HG02885 (cell line): ENCODE results near the gene SARM1.
"Not testable (repeated sequence)": the region's sequence is repeated elsewhere in the genome, so short reads cannot be mapped to it uniquely, and the experiment has no call there.

Source experiments
- ATAC-seq: cut with Tn5 transposase; IDR thresholded peaks from one replicate; pipeline ENCODE4 v1.9.1; 2021; ENCODE audit warnings: mild to moderate bottlenecking; ENCODE audit not compliant: unreplicated experiment, poor library complexity

The SARM1 gene

DNA sequence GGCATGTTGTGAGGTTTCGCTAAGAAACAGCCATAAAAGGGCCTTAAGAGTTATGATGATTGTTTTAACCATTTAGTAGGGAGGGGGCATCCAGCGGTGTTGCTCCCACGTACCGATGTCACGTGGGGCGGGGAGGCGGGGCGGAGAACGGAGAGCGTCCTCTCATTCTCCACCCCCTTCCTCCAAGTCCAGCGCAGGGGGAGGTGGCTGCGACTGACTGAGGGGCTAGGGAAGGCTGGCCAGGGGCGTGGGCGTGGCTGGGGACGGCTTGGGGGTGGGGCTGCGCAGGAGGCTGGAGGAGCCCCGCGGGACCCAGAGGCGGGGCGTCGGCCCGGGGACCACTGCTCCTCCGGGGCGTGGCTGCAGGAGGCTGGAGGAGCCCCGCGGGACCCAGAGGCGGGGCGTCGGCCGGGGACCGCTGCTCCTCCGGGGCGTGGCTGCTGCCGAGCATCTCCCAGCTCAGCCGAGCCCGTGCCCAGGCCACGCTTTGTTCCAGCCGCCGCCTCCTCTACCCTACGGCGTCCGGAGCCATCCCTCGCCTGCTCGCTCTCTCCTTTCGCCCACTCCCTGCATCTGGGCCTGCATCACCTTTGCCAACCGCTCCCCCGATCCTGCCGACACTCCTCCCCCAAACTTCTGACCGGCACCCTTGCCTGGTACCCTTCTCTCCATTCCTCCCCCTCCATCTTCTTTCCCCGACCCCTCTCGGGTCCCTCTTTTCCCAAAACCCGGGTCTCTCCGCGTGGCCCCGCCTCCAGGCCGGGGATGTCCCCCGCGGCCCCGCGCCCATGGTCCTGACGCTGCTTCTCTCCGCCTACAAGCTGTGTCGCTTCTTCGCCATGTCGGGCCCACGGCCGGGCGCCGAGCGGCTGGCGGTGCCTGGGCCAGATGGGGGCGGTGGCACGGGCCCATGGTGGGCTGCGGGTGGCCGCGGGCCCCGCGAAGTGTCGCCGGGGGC is at the start of gene SARM1:
Gene SARM1 (plus strand): TSS at position 450 of the 958 bp plus-strand sequence. CDS start 339 bp downstream, at position 789.
- peak; percentile 86 for ATAC-seq

DNA sequence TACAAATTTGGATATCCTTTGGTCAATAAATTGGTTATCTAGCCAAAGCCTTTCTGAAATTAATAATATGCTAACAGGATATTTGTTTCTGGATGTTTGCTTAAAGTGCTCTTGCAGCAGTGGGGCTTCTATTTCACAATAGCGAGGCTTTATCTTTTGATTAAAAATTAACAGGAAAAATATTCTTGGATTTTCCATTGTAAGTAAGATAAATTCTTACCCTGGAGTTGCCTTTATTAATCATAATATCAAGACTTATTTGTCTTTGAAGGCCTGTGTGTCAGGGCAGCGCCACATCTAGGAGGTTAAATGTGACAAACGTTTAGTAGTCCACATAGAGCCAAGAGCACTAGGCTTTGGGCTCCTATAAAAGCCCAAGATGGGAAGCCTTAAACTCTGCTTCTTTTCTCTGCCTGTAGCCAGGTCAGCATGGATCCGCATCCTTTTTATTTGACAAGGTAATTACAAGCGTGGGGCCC is 47.2 kb upstream of the SARM1 start:
- ATAC-seq, result no peak

DNA sequence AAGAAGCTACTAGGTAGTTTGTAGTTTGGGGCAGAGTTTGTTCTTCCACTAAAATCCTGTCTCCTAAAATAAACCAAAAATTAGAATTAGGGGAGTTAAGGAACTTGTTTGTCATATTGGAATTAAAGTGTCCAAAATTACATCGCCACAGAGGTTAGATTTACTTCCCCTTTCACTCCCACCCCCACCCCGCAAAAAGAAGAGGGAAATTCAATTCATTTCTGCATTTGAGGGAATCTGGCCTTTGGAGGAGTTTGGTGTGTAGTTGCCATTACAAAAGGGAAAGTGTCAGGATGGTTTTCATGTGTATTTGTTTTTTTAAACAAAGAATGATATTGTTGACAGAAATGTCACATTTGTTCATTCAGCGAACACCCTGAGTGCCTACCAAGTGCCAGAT is 46.7 kb upstream of the SARM1 start:
- ATAC-seq, result no peak

DNA sequence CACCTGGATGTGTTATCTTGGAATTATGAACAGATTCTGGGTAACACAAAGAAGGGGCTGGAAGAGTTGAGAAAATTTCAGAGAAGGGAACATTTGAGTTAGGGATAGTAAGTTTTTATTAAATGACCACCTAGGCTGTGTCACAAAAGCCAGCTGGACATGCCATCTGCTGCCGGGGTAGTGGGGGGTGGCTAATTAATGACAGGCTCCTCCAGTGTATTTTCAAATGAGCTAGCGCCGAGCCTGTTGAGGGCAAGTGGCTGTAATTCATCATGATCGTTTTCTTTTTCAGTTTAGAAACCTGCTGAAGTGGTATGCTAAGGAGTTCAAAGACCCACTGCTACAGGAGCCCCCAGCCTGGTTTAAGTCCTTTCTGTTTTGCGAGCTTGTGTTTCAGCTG is 46.3 kb upstream of the SARM1 start:
- no peak for ATAC-seq

DNA sequence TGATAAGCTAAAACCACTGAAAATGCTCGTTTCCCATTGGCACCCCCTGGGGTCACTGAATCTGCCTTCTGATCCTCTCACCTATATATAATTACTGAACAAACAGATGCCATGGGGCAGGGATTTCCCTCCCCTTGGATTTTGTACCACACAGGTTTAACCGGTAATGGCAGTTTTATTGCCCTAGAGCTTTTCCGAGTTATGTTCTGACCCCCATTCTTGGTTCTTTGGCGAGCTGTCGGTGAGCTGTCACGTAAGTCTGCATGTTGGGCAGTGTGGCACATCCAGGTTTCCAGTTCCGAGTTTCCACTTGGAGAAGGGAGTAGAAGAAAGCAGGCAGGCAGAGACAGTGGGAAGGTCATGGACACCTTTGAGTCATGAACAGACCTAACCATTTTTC is 45.4 kb upstream of the SARM1 start:
- no peak for ATAC-seq

DNA sequence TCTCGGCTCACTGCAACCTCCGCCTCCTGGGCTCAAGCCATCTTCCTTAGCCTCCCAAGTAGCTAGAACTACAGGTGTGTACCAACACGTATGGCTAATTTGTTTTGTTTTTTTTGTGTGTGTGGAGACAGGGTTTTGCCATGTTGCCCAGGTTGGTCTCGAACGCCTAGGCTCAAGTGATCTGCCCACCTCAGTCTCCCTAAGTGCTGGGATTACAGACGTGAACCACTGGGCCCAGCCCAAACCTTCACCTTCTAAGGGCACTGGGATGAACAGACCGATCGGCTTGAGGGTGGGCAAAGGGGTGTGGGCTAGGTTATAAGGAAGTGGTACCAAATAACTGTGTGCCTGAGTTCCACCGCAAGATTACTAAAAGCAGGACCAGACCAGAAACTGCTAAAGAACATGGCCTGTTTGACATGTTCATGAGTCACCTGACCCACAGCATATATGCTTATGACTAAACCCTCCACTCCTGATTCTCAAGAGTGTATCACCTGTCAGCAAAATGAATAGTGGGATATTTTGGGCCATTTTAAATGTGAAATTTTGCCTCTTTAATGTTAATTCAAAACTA is 44.4 kb upstream of the SARM1 start:
- peak; percentile 69 for ATAC-seq

DNA sequence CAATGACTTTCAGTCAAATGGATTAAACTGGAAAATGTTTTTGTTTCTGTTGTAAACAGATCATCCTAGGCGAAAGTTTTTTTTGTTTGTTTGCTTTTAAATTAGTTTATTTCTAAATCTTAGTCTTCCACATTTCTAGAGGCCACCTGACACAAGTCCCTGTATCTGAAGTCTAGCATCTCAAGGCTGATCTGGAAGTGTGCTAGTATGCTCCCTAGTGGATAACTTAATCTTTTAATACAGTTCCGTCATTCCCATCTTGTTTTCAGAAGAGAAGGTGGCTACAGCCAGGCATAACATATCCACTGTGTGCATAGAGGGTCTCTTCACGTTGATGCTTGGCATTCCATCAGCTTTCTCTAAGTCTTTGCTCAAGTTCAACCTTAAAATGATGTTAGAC is 43.8 kb upstream of the SARM1 start:
- no peak for ATAC-seq

DNA sequence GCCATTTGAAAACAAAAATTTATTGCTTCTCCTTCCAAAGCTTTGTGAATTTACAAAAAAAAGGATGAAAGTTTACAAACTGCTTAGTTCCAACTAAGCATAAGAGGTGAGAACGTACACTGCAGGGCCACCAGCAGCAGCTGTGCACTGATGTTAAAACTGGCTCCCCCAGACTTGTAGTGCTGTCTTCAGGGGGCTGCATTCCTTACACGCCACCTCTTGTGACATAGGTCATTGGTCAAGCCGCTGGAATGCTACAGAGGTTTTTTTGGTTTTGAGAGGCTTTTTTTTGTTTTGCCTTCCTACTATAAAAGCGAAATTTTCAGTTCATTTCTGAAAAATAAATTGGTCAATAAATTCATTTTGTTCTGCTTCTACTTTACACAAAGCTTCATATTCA is 43.2 kb upstream of the SARM1 start:
- ATAC-seq, result no peak

DNA sequence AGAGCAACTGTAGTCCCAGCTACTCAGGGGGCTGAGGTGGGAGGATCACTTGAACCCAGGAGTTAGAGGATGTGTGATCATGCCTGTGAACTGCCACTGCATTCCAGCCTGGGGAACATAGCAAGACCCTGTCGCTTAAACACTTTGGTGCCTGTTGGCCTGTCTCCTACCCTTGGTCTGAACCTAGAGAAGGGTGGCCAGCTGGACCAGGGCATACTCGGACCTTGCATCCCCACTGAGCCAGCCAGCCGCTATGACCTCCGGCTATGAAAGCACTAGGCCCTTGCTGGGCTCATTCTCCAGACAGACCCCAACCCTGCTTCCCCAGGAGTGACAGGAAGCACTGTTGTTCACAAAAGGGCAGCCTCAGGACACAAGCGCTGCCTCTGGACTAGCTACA is 40.8 kb upstream of the SARM1 start:
- no peak for ATAC-seq

DNA sequence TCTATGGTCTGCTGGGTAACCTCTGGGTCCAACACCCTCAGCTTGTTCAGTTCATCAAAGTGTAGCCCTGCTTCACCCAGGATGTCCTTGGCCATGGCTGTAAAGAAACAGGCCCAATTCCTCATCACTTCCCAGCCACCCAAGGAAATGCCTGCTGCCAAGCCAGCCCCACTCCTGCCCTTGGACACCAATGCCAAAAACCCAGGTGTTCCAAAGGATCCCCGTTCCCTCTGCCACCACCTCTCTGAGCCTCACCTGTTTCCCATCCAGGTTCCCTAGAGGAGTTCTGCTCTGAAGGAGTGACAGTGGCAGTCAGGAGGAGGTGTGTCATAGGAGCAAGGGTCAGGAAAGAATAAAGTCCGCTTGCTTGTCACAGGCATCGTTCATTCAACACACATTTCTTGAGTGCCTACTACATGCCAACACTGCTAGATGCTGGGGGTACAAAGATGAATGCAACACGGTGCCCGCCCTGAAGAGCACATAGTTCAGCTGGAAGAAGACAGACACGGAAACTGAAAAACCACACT is 39.5 kb upstream of the SARM1 start:
- ATAC-seq, result no peak

DNA sequence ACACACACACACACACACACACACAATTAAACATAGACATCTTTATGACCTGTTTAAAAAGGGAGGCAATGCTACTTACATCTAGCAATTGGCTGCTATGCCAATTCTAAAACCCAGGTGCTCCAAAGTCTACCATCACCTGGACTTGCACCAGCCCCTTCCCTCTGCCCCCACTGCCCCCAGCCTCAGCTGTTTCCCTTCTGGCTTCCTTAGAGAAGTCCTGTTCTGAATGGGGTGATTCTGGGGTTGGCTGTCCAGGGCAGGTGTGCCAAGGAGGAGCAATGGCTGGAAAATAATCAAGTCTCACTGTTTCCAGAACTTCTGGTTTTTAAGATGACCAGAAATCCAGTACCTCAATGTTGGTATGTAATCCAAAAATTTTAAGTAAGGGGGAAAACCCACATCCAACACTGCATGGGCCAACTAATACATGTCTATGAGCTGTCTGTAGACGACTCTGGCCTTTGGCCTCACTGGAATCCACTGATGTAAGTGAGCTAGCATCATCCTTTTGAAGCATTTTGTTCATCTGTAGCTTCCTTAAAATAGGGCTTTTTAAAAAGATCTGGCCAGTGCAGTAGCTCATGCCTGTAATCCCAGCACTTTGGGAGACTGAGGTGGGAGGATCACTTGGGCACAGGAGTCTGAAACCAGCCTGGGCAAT is 38.3 kb upstream of the SARM1 start:
- no peak for ATAC-seq

DNA sequence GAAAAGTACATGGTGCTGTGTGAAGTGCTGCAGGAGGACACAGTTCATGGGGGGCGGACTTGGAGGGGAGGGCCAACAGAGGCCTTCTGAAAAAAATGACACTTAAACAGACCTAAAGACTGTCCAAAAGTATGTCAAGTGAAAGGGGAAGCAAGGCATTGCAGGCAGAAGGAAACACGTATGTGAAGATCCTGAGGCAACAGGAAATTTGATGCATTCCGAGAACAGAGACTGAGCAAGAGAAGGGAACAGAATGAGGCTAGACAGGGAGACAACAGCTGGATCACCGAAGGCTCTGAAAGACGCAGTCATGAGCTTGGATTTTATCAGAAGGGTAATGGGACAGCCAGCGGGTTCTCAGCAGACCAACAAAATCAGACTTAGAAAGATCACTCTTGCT is 37.3 kb upstream of the SARM1 start:
- ATAC-seq, result no peak

DNA sequence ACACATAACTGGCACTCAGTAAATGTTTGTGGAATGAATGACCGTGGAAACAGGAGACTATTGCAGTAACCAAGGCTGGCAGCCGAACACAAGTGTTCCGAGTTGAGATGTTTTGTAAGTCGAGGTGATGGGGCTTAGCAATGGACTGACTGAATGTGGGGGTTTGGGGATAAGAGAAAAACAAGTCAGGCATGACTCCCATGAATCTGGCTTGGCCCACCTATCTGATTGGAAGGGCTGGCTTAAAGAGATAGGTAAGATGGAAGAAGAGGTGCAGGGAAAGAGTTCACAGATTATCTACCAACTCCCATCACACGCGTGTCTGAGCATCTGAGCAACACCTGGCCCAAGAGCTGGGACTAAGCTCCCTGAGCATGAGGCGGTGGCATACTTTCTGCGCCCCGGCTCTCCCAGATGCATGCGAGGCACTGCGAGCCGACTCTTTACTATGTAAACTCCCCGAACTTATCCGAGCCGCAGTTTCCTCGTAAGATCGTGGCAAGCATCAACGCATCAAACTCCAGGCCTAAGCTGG is 36.8 kb upstream of the SARM1 start:
- no peak for ATAC-seq

DNA sequence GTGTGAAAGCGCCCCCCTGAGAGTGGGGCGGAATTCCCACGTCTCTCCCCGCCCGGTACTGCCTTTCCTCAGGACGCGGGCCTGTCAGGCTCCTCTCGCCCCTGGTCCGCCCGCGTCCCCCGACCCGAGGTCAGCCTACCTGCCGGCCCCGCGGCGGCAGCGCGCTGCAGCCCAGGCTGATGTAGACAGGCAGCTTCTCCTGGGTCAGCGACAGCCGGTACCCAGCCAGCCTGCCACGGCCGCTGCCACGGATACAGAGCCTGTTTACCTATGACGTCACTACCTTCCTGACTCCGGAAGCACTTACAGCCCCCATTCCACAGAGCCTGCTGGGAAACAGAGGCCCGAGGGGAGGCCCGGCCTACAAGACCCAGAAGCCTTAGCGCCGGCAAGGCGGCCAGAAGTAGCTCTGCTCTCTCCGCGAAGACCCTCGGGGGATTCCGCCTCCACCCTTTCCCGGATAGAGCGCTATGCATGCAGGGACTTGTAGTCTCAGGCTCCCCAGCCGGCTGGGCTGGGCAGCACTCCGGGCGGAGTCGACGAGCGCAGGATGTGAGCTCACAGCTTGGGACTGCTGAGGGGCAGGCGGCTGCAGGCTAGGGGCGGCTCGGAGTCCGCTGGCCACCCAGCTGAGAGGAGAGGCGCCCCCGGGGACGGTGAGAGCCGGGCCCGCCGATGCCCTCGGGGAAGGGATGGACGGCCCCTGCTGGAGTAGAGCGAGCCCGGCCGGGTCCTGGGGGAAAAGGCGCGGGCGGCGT is 36.1 kb upstream of the SARM1 start, which contains the start of the genes IFT20 and TNFAIP1:
Gene IFT20 (minus strand): TSS at position 272 of the 758 bp plus-strand sequence. CDS start 3,487 bp downstream, outside the sequence.
Gene TNFAIP1 (plus strand): TSS at position 561 of the 758 bp plus-strand sequence. CDS start 3,761 bp downstream, outside the sequence.
- ATAC-seq, result peak; percentile 95

DNA sequence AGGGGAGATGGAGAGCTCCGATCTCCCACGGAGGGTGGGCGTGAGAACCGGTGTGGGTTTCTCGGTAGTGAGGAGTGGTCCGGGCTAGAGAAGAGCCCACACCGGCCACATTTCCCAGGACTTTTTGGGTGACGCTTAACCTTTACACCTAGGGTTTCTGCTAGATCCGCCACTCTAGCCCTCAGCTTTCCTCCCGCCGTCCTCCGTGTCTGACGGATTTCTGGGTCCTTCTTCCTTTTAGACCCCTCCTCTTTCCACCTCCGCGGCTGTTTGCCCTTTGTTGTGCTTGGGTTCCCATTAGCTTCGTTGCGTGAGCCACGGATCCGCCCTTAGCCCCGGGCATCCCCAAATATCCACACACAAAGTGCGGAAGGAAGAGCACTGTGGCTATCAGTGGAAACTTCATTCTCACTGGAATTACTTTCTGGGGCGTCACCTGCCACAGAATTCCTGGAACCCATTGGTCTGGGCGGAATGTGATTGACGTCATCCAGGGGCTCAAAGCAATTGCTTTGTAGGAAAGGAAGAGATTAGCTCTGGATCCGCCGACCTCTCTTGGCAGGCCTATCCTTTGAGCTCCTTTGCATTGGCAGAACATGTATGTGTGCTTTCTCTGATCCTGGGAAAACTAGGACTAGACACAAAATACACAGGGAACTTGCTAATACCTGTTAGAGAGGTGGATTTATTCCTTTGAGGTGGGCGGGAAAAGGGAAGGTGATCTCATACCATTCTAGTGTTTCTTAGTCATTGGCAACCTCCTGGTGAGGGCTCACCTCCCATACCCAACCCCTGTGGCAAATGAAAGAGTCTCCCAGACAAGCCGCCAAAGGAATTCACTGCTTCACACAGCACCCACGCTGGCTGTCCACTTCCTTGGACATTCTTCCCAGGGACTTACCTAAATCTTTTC is 35.3 kb upstream of the SARM1 start:
- no peak for ATAC-seq

DNA sequence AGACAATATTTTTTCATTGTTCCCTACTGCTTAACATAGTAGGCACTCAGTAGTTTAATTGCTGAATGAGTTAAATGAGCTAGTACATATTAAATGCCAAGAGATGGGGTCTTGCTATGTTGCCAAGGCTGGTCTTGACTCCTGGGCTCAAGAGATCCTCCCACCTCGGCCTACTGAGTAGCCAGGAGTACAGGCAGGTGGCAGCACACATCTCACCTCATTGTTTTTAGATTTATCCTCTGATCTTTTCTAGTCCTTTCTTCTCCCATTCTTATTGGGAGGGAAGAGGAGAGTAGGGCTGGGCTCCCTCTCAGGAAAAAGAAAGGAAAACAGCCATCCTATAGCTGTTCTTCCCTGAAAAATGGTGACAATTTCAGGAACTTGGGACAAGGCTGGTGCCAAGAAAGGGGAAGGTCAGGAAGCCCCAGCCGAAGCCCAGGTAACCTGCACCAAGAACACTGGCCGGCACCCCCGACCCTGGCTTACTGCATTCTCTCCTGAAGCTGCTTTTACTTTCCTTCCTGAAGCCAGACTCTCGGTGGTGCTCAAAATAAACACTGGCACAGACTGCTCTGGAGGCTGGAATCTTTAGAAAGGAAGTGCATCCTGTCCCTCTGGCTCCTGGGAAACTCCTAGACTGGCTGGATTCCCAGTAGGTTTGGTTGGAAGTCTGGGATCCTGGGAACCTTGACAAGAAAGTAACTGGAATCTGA is 33.3 kb upstream of the SARM1 start:
- ATAC-seq, result no peak

DNA sequence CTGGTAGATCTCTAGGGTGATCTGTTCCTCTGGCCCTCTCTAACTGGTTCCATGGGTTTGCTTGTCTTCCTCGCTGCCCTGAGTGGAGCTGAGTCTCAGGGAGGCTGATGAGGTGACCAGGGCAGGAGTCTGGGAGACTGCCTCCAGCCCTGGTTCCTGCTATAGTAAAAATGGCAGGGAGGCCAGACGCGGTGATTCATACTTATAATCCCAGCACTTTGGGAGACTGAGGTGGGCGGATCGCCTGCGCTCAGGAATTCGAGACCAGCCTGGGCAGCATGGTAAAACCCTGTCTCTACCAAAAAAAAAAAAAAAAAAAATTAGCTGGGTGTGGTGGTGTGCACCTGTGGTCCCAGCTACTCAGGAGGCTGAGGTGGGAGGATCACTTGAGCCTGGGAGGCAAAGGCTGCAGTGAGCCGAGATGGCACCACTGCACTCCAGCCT is 32.7 kb upstream of the SARM1 start:
- ATAC-seq, result not testable (repeated sequence)

DNA sequence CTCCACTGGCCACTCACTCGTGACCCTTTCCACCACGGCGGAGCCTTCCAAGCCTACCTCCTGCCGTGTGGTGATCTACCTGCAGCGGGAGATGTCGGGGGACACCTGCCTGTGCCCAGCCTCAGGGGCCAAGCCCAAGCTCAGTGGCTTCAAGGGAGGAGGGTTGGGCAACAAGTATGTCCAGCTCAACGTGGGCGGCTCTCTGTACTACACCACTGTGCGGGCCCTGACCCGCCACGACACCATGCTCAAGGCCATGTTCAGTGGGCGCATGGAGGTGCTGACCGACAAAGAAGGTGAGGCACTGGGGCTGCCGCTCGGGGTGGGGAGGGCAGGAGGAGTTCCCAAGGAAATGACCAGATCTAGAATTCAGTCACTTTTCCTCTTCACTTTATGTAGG is 32.1 kb upstream of the SARM1 start:
- ATAC-seq, result no peak
